Measurements from ENCODE around the gene CDC42BPA.
"Not testable (repeated sequence)": the region's sequence is repeated elsewhere in the genome, so short reads cannot be mapped to it uniquely, and the experiment has no call there.

CDC42BPA gene

GRCh38 chr1:227261501-227261900, 56.8 kb downstream of the CDC42BPA start:
- no peak for DNase-seq (ENCODE audit: low spot score)

GRCh38 chr1:227260433-227260832, 57.9 kb downstream of the CDC42BPA start:
- DNase-seq (ENCODE audit: low spot score): no peak

GRCh38 chr1:227257964-227258363, 60.3 kb downstream of the CDC42BPA start:
- no peak for DNase-seq (ENCODE audit: low spot score)

- DNase-seq (ENCODE audit: low spot score): no peak
These were observed 63.1 kb downstream of the CDC42BPA start for GRCh38 chr1:227255086-227255732.

- DNase-seq (ENCODE audit: low spot score): no peak
These were observed 65.2 kb downstream of the CDC42BPA start for GRCh38 chr1:227253065-227253464.

- no peak for DNase-seq (ENCODE audit: low spot score)
These were observed 72.5 kb downstream of the CDC42BPA start for GRCh38 chr1:227245613-227246320.

GRCh38 chr1:227244339-227245118, 73.8 kb downstream of the CDC42BPA start:
- DNase-seq (ENCODE audit: low spot score): no peak

- DNase-seq (ENCODE audit: low spot score): no peak
These were observed 75.2 kb downstream of the CDC42BPA start for GRCh38 chr1:227242811-227243682.

- no peak for DNase-seq (ENCODE audit: low spot score)
These were observed 77.3 kb downstream of the CDC42BPA start for GRCh38 chr1:227240983-227241382.

GRCh38 chr1:227234998-227235405, 83.3 kb downstream of the CDC42BPA start:
- peak; percentile 11 for DNase-seq (ENCODE audit: low spot score)

GRCh38 chr1:227231128-227231527, 87.2 kb downstream of the CDC42BPA start:
- DNase-seq (ENCODE audit: low spot score): not testable (repeated sequence)

- no peak for DNase-seq (ENCODE audit: low spot score)
These were observed 90.1 kb downstream of the CDC42BPA start for GRCh38 chr1:227228201-227228600.

- DNase-seq (ENCODE audit: low spot score): no peak
These were observed 90.5 kb downstream of the CDC42BPA start for GRCh38 chr1:227227761-227228160.

- DNase-seq (ENCODE audit: low spot score): no peak
These were observed 92.5 kb downstream of the CDC42BPA start for GRCh38 chr1:227225715-227226346.

- DNase-seq (ENCODE audit: low spot score): no peak
These were observed 95.0 kb downstream of the CDC42BPA start for GRCh38 chr1:227223171-227223806.

GRCh38 chr1:227219715-227220292, 98.5 kb downstream of the CDC42BPA start:
- no peak for DNase-seq (ENCODE audit: low spot score)

GRCh38 chr1:227218870-227219573, 99.3 kb downstream of the CDC42BPA start:
- DNase-seq (ENCODE audit: low spot score): no peak

- DNase-seq (ENCODE audit: low spot score): no peak
These were observed 102.3 kb downstream of the CDC42BPA start for GRCh38 chr1:227215863-227216510.

- no peak for DNase-seq (ENCODE audit: low spot score)
These were observed 104.1 kb downstream of the CDC42BPA start for GRCh38 chr1:227214207-227214606.
